Colon (tissue), 2 donors: ENCODE data around the gene SHISA4.
"Not testable (repeated sequence)": the region's sequence is repeated elsewhere in the genome, so short reads cannot be mapped to it uniquely, and the experiment has no call there.

Experiments
- FAIRE-seq: peaks from 2 replicates; lab custom pipeline; 2012; peaks lifted over from hg19 to GRCh38; lab: Jason Lieb, UNC
- donor health status: control.
- donor health status: control.

SHISA4 gene

GRCh38 chr1:201898992-201899391 lies 10.3 kb downstream of the SHISA4 start:
- no peak for FAIRE-seq

GRCh38 chr1:201899683-201900429 lies 11.2 kb downstream of the SHISA4 start:
- no peak for FAIRE-seq

DNA sequence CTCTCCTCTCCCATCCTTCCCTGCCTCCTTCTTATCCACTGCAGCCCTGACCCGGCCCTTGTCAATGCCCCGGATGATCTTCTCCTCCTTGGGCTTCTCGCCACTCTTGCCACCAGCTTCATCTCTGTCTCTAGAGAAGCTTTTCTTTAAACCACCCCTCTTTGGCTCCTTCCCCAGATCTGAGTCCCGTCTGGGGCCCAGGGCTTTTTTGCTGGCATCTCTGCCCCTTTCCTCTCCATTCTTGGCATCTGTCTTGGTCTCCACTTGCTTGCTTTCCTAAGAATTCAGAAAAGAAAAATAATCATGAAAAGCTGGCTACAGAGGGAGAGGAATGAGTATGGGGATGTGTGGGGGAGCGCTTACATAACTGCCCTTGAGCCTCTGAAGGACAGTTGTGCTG lies 11.8 kb downstream of the SHISA4 start:
- no peak for FAIRE-seq

DNA sequence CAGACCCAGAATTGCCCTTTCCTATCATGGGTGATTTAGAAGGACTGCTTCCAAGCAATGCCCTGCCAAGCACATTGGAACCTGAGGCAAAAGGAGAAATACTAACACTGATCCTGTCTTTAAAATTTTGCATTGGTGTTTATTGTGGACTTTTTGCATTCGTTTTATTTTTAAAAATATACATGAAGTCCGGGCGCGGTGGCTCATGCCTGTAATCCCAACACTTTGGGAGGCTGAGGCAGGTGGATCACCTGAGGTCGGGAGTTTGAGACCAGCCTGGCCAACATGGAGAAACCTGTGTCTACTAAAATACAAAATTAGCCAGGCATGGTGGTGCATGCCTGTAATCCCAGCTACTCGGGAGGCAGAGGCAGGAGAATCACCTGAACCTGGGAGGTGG lies 12.3 kb downstream of the SHISA4 start:
- FAIRE-seq: not testable (repeated sequence)

GRCh38 chr1:201902198-201902597 lies 13.5 kb downstream of the SHISA4 start:
- FAIRE-seq: no peak

DNA sequence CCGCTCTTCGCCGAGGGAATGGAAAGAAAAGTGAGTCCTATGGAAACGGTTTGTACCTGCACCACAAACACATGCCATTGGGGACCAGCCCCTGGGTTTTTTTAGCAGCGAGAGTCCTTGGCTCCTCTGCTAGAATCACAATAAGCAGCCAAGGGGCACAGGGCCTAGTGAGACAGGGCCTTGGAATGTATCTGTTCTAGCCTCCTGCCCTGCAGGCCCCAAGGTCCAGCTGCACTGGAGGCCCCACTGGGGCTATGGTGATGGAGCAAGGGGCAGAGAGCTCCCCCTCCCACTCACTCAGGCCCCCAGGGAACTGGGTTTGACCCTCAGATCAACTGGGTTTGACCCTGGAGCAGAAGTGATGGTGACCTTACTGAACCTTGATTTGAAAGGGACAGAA lies 14.4 kb downstream of the SHISA4 start:
- no peak for FAIRE-seq

DNA sequence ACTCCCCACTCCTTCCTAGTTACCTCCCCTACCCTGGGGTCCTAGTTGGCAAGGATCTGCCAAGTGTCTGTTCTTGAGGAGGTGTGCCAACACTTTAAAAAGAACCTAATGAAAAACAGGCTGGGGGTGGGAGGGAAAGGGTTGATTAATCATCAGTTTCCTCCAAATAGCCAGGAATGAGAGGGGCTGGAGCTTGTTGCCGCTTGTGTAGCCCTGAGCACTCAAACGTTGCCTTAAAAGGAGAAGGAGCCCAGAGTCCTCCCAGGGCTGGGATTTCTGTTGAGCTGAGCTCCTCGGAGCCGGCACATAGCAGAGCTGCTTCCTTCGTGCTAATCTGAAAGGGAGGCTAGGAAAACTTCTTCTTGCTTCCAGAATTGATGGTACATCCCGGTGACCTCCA lies 15.9 kb downstream of the SHISA4 start:
- FAIRE-seq: no peak

- no peak for FAIRE-seq
These were observed 16.7 kb downstream of the SHISA4 start for GRCh38 chr1:201905234-201905890.

DNA sequence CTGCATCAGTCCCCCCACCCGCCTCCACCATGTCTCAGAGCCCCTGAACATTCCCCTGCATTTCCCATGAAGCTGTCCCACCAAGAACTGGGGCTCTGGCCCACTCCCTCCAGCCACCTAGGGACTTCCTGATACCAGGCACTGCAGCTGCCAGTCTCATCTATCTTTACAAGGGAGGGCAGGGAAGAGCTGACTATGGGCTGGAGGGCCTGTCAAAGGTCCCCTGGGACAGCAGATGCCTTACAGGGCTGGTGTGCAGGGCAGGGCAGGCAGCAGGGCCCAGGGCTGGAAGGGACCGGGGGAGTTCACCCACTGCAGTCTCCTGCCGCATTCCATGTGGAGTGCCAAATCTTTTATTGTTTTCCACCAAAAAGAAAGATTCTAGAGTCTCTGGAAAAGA lies 17.6 kb downstream of the SHISA4 start:
- no peak for FAIRE-seq

DNA sequence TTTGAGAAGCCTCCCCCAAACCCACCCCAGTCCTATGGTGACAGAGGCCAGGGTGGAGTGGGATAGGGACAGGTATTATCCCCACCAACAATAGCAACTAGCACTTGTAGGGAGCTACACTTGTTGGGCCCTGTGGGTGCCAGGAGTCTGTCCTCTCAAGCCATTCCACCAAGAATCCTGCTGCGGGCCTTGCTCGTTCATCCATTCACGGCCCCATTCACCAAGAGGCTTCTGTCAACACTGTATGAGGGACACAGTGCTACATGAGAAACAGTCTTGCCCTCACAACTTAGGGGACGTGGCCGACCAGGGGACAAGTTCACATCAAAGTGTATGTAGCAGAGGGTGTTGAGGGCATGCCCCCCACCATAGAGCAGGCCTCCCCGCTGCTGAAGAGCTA lies 18.9 kb downstream of the SHISA4 start:
- FAIRE-seq: no peak

DNA sequence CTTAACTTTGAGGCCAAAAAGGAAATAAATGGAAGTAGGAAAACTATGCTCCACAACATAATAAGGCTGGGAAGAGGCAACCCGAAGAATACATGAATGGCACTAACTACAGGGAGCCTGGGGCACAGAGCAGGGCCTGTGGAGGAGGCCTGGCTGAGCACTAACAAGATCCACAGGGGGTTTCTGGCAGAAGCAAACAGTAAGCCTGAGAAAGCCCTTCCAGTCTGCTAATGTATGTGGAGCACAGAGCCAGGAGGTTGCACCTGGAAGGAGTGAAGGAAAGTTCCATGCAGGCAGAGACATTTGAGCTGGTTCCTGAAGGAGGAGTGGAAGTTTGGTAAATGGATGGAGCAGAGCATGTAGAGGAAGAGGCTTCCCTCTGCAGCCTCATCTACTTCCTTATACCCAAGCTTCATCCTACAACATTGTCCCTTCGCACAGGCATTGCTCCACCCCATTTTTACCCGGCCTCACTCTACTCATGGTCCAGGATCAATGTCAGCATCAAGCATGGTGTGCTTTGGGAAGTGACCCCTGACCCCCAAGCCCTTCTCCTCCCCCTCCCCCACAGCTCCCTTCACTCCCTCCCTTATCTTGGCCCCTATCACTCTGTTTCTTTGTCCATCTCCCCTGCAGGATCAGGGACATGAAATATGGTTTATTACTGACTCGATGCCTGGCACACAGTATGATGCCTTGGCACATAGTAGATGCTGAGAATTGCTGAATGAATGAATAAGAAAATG lies 23.3 kb downstream of the SHISA4 start:
- no peak for FAIRE-seq

DNA sequence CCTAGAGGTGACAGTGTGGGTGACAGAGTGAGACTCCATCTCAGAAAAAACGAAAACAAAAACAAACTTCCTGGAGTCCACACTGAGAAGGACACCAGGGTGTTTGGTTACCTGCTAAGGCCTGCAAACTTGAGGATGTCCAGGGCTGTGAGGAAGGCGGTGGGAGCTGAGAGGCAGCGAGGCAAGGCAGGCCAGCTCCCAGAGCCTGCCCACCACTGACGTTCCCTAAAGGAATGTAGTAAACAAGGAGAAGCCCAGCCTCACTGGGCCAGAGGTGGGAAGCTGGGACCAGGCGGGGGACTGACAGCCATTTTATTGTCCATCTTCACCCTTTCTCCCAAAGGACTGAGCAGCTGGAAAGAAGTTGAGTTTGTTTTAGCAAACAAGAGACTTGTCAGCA lies 24.1 kb downstream of the SHISA4 start:
- FAIRE-seq: no peak

- FAIRE-seq: no peak
These were observed 25.9 kb downstream of the SHISA4 start for GRCh38 chr1:201914456-201915235.

GRCh38 chr1:201916649-201917249 lies 28.1 kb downstream of the SHISA4 start:
- FAIRE-seq: no peak

GRCh38 chr1:201917362-201918033 lies 28.8 kb downstream of the SHISA4 start:
- FAIRE-seq: no peak

GRCh38 chr1:201918343-201918742 lies 29.6 kb downstream of the SHISA4 start:
- no peak for FAIRE-seq

GRCh38 chr1:201921952-201922558 lies 33.4 kb downstream of the SHISA4 start:
- FAIRE-seq: no peak

DNA sequence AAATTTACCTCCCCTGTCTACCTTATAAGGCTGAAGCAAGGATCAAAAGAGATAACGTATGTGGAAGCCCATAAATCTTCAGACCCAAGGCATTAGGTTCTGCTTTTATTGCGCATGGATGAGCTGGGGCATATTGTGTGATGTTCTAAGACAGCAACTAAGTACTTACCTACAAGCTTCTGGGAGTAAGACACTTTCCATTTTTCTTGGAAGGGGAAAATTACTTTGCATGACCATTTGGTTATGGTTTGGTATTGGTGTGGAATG lies 36.5 kb downstream of the SHISA4 start:
- no peak for FAIRE-seq

DNA sequence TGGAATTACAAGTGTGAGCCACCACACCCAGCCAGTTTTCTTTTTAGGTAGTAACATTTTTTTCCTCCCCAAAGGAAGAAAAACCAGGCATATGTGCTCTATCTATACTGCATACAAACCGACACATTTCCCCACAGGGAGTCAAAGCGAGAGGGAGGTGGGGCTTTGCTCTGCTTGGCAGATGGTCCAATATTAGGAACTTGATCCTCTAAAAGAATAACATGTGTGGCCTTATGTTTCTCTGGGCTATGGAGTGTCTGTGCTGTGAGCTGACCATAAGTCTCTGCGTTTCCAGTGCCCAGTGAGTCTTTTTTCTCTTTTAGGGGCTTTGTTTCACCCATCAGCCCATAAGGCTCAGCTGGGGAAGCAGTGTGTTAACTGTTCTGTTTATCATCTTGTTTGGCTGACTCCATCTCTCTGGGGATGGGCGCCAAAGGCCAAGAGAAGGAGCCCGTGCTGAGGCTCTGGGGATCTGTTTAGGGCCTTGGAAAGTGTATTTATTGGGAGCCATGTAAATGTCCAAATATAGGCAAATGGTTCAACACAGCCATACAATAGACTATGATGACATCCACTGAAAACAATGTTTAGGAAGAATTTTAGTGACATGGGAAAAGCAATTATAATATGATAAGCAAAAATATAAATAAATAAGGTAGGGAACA lies 37.4 kb downstream of the SHISA4 start:
- FAIRE-seq: no peak

DNA sequence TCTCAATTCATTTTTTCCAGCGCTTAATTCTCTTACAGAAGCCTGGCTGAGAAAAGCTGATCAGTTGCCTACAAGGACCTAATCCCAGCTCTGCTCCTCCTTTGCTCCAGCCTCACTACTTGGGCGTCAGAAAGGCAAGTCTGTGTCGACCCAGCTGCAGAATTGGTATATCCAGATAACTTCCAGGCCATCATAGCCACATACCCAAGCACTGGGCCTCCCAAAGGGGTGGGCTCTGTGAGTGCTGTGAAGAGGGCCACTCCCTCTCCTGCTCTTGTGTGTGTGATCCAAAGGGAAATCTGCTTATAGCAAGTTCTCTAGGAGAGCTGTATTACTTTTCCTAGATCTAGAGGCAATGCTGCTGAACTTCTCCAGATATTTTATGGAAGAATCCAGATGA lies 39.6 kb downstream of the SHISA4 start:
- no peak for FAIRE-seq

DNA sequence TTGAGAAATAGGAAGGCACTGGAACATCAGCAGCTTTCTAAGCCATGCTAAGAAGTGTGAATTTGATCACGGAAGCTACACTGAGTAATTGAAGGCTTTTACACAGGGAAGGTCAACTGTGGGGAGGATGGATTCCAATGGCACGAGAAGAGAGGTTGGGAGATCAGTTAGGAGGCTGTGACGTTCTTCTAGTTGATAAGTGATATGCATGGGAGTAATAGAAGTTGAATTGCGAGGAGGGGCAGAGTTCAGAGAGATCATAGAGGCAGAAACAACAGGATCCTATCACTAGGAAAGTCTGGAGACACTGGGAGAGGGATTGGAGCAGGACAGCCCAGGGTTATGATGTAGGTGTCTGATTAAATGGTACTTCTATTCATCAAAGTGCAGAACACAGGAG lies 41.4 kb downstream of the SHISA4 start:
- FAIRE-seq: no peak
